PFSK-1 (cell line): ENCODE results near the gene PRKAG2.

Experiments
- REST ChIP-seq, 2 experiments: IDR thresholded peaks; 2 replicates each; pipeline versions ENCODE4 v1.6.1 to v1.8.0; 2011 to 2012; ENCODE audit warnings: low read depth in 2 of 2, low read length in 2 of 2, control low read depth in 1 of 2, inconsistent platforms in 1 of 2, mild to moderate bottlenecking in 1 of 2, moderate library complexity in 1 of 2; ENCODE audit not compliant: insufficient read depth in 1 of 2
- SIN3A ChIP-seq: IDR thresholded peaks from 2 replicates; pipeline ENCODE4 v1.6.1; 2012; ENCODE audit warnings: mild to moderate bottlenecking, low read length, moderate library complexity, borderline replicate concordance; ENCODE audit not compliant: insufficient read depth

GRCh38 chr7:151735851-151736402 is 141.0 kb downstream of the PRKAG2 start:
- TF ChIP-seq REST (IDR thresholded peaks at IDR 0.05; ENCODE audit: insufficient read depth in 1 of 2, low read depth in 2 of 2, low read length in 2 of 2) = no peak
- TF ChIP-seq SIN3A = no peak
